ENCODE measurements around the gene UGT3A2.
"Not testable (repeated sequence)": the region's sequence is repeated elsewhere in the genome, so short reads cannot be mapped to it uniquely, and the experiment has no call there.

UGT3A2 gene

DNA sequence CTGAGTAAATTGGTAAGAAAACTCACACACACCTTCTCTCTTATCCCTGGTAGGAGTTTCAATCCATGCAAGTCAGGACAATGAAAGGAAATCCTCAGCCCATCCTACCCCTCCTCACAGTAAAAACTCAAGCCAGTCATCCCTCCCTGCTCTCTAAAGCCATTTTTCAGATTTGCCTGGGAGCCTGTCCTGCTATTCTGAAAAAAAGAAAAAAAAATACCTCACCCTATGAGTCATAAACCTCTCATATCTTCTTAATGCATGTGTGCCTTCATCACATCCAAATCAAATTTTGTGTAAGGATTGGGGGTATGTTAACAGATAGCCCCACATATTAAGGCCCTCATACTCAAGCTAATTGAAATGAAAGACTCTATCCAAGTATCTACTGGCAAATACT is 14.1 kb downstream of the UGT3A2 start:
- DNase-seq (ENCODE audit: low read depth in 2 of 2) = no peak

DNA sequence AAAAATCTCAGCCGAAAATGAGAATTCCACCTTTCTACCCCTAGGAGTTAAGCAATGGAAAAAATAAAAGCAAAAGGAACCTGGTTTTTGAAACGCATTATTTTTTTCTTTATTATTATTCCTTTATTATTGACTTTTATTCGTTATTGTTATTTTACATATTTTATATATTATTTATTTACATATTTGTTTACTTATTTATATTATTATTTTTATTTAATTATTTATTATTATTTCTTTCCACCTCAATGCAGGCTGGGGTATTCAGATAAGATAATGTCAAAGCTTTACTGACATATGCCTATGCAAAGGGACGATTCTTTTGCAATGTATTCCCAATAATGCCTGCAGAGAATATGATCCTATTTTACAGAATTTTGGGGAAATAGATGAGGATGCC is 16.7 kb downstream of the UGT3A2 start:
- DNase-seq (ENCODE audit: low read depth in 2 of 2) = no peak

- DNase-seq (ENCODE audit: low read depth in 2 of 2) = no peak
Observed at GRCh38 chr5:36047384-36048160, 19.1 kb downstream of the UGT3A2 start.

GRCh38 chr5:36045895-36046294 is 20.8 kb downstream of the UGT3A2 start:
- DNase-seq (ENCODE audit: low read depth in 2 of 2) = no peak

DNA sequence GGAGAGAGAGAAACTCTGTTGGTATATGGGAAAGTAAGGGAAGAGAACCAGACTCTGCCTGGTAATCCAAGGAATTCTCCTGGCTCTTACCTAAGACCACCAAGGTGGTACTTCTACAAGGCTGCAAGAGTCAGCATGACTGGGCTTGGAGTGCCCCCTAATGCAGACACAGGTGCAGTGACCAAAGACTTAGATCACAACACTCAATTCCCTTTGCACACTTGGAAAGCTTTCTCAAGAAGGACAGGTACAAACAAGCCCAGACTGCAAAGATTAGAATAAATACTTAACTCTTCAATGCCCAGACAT is 25.2 kb downstream of the UGT3A2 start:
- DNase-seq (ENCODE audit: low read depth in 2 of 2) = no peak

DNA sequence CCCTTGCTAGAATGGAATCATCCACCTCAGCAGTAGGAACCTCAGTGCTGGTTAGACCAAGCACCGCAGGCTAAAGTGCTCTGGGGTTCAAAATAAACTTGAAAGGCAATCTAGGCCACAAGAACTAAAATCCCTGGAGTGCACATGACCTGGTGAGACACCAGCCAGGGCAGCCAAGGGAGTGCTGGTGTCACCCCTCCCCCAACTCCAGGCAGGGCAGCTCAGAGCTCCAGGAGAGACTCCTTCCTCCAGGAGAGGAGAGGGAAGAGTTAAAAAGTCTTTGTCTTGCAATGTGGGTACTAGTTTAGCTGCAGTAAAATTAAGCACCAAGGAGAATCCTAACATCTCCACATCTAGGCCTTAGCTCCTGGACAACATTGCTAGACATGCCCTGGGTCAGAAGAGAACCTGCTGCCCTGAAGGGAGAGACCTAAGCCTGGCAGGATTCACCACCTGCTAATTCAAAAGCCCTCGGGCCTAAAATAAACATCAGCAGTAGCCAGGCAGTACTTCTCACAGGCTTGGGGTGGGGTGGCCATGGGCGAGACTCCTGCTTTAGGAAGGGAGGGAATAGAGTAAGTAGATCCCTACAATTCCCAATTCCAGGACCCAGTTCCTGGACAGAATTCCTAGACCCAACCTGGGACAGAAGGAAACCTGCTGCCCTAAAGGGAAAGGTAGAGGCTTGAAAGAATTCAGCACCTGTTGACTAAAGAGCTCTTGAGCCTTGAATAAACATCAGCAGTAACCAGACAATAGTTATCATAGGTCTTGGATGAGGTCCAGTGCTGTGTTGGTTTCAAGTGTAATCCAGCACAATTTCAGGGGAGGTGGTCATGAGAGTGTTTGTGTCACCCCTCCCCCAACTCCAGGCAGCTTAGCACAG is 25.8 kb downstream of the UGT3A2 start:
- no peak for DNase-seq (ENCODE audit: low read depth in 2 of 2)

DNA sequence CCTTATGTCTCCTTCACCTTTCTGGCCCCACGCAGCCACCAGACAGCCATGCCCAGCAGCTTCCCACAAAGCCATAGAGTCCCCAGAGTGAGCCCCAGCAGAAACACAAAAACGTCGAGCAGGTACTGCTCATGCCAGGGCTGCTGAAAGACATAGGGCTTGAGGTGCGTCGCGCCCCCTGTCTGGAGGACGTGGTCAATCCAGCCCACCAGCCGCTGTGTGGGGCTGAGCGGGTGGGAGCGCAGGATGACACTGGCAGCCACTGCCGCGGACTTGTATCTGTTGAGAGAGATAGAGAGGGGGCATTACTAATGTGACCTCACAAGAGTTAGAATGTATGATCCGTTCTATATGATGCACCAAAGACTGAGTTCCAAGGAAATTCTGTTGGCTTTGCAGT is 31.0 kb downstream of the UGT3A2 start:
- DNase-seq (ENCODE audit: low read depth in 2 of 2) = no peak

- not testable (repeated sequence) for DNase-seq (ENCODE audit: low read depth in 2 of 2)
Observed at GRCh38 chr5:36034536-36035134, 32.0 kb downstream of the UGT3A2 start.

DNA sequence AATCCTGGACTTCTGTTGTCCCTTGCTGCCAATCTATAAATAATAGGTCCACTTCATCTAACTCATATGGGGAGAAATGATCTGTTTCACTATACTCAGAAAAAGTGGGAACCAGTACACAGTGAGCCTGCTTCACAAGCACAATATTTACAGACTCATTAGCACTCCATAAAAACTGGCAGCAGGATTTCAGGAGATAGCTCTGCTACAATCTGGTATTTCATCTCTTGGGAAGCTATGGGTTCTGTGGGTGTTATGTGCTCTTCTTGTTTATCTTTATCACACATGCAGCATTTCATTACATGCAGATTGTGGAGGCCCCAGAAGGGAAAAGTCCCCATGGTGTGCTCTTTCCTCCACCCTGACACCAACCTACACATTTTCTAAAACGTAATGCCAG is 33.2 kb downstream of the UGT3A2 start:
- no peak for DNase-seq (ENCODE audit: low read depth in 2 of 2)

GRCh38 chr5:36033047-36033446 is 33.6 kb downstream of the UGT3A2 start:
- no peak for DNase-seq (ENCODE audit: low read depth in 2 of 2)

DNA sequence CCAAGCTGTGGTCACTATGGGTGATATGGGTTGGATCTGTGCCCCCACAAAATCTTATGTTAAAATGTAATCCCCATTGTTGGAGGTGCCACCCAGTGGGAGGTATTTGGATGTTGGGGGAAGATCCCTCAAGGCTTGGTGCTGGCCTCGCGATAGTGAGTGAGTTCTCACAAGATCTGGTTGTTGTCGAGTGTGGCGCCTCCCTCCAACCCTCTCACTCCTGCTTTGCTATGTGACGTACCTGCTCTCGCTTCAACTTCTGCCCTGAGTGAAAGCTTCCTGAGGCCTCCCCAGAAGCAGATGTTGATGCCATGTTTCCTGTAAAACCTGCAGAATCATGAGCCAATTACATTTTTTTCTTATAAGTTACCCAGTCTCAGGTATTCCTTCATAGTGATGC is 35.5 kb downstream of the UGT3A2 start:
- DNase-seq (ENCODE audit: low read depth in 2 of 2) = no peak

GRCh38 chr5:36029914-36030313 is 36.8 kb downstream of the UGT3A2 start:
- no peak for DNase-seq (ENCODE audit: low read depth in 2 of 2)

DNA sequence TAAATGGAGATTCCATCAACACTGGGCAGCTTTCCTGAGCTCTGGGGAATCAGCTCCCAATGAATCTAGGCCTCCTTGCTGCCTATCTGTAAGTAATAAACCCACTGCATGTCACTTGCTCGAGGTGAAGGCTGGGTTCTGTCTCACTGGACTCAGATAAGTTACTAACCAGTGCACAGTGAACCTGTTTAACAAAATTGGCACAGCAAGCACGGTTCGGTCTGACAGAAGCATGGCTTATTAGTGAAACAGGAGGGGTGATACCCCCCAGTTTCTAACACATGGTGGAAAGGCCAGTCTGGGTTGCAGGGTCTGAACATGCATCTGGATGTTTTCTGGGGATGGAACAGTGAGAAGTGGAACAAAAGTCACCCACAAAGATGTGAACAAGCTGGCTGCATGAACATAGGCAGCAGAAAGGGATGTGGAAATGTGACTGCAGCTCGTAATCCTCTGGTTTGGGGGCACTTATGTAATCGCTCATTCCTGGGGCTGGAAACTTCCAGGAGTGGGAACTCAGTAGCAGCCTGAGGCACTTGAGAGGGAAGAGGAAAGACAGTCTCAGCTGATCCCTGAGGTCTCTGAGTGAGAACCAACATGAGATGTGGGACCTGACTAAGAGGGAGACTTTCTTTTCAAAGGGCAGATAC is 37.7 kb downstream of the UGT3A2 start:
- no peak for DNase-seq (ENCODE audit: low read depth in 2 of 2)

DNA sequence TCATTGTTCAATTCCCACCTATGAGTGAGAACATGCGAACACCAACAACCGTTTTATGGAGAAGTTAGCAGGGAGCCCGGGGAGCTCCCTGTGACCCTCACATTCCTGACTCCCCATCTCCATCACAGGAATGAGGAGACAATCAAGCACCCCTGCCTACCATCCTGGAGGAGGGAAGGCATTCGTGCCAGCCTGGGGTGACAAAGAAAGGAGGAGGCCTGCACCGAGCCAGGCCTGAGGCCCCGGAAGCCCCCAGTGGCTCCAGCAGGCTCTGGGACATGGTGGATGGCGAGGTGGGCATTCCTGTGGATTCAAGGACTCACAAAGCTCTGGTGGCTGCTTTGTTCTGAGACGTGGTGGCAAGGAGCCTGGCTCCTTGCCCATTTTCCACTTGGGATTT is 39.0 kb downstream of the UGT3A2 start:
- no peak for DNase-seq (ENCODE audit: low read depth in 2 of 2)

DNA sequence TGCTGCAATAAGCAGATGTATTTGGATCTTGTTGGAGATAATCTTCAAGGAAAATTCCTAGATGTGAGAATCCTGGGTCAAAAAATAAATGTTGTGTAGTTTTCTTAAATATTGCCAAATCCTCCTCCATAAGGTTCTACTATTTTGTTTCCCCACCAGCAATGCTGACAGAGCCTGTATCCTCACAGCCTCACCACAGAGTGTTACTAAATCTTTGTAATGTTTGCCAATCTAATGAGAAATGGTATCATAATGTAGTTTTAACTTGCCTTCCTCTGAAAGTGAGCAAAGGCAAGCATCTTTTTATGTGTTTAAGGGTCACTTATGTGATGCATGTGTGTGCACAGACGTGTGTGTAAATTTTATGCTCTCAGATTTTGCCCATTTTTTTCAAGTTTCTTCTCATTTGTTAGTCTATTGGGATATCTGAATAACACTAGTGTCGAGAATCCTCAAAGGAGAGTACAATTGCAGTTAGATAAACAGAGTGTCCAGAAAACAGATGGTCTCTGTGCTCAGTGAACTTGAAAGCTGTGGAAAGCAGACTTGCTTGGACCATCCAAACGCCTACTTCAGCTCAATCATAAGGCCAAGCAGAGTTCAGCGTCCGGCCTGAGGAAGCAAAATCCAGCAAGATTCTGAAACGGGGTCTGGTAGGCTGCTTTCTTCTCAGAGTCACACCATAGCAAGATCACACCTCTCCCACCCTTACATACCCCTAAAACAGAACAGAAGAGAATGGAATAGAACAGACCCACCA is 39.8 kb downstream of the UGT3A2 start:
- DNase-seq (ENCODE audit: low read depth in 2 of 2) = no peak

GRCh38 chr5:36022246-36022645 is 44.4 kb downstream of the UGT3A2 start:
- not testable (repeated sequence) for DNase-seq (ENCODE audit: low read depth in 2 of 2)

DNA sequence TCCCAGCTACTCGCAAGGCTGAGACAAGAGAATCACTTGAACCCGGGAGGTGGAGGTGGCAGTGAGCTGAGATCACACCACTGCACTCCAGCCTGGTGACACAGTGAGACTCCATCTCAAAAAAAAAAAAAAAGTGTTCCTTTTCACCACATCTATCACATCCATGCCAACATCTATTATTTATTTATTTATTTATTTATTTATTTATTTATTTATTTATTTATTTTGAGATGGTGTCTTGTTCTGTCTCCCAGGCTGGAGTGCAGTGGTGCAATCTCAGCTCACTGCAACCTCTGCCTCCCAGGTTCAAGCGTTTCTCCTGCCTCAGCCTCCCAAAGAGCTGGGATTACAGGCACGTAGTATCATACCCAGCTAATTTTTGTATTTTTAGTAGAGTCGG is 47.1 kb downstream of the UGT3A2 start:
- DNase-seq (ENCODE audit: low read depth in 2 of 2) = not testable (repeated sequence)

- DNase-seq (ENCODE audit: low read depth in 2 of 2) = no peak
Observed at GRCh38 chr5:36017622-36018021, 49.1 kb downstream of the UGT3A2 start.

DNA sequence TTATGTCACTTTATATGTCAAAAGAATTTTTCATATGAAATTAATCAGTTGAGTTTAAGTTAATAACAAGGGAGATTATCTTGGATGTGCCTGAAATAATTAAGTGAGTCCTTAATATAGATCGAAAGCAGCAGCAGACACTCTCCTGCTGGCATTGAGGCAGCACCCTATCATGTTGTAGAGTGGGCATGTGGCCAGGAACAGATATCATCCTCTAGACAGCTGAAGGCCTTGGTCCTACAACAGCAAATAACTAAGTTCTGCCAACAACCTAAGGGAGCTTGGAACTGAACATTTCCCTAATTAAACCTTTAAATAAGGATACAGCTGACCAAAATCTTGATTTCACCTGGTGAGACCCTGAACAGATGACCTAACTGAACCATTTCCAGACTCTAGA is 49.7 kb downstream of the UGT3A2 start:
- DNase-seq (ENCODE audit: low read depth in 2 of 2) = no peak

GRCh38 chr5:36013182-36013581 is 53.5 kb downstream of the UGT3A2 start:
- no peak for DNase-seq (ENCODE audit: low read depth in 2 of 2)

- no peak for DNase-seq (ENCODE audit: low read depth in 2 of 2)
Observed at GRCh38 chr5:36009698-36010097, 57.0 kb downstream of the UGT3A2 start.

DNA sequence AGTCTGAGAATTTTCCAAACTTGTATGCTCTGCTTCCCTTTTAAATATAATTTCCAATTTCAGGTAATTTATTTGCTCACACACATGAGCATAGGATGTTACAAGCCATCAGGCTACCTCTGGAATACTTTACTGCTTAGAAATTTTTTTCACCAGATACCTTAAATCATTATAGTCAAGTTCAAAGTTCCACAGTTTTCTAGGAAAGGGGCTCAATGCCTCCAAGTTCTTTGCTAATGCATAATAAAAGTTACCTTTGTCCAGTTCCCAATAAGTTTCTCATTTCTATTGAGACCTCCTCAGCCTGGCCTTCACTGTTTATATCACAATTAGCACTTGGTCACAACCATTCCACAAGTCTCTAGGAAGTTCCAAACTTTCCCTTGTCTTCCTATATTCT is 59.3 kb downstream of the UGT3A2 start:
- no peak for DNase-seq (ENCODE audit: low read depth in 2 of 2)
